ENCODE results near the gene TENT5D.
"Not testable (repeated sequence)": the region's sequence is repeated elsewhere in the genome, so short reads cannot be mapped to it uniquely, and the experiment has no call there.

Gene TENT5D

GRCh38 chrX:80420147-80420546, at the start of gene TENT5D:
TENT5D (plus strand) TSS chrX:80420447; CDS start chrX:80442540, 22,093 bp downstream.
- DNase-seq, result no peak

GRCh38 chrX:80385651-80386050, 34.6 kb upstream of the TENT5D start:
- not testable (repeated sequence) for DNase-seq

GRCh38 chrX:80388206-80388605, 32.0 kb upstream of the TENT5D start:
- no peak for DNase-seq

- DNase-seq, result no peak
These were observed 8.2 kb upstream of the TENT5D start for GRCh38 chrX:80412042-80412441.

- DNase-seq, result no peak
These were observed 2.8 kb downstream of the TENT5D start for GRCh38 chrX:80423000-80423399.

- no peak for DNase-seq
These were observed 3.5 kb downstream of the TENT5D start for GRCh38 chrX:80423744-80424143.

- DNase-seq, result no peak
These were observed 10.7 kb downstream of the TENT5D start for GRCh38 chrX:80430826-80431504.

- no peak for DNase-seq
These were observed 11.2 kb downstream of the TENT5D start for GRCh38 chrX:80431505-80431832.

GRCh38 chrX:80432441-80432840, 12.2 kb downstream of the TENT5D start:
- no peak for DNase-seq

GRCh38 chrX:80432863-80433262, 12.6 kb downstream of the TENT5D start:
- DNase-seq, result no peak

GRCh38 chrX:80468166-80468565, 47.9 kb downstream of the TENT5D start:
- DNase-seq, result not testable (repeated sequence)

GRCh38 chrX:80471582-80471981, 51.3 kb downstream of the TENT5D start:
- no peak for DNase-seq

- DNase-seq, result no peak
These were observed 65.3 kb downstream of the TENT5D start for GRCh38 chrX:80485543-80485942.

GRCh38 chrX:80486299-80486698, 66.1 kb downstream of the TENT5D start:
- DNase-seq, result no peak

GRCh38 chrX:80489166-80489565, 68.9 kb downstream of the TENT5D start:
- no peak for DNase-seq
